ENCODE results near the gene GALNT1.

The GALNT1 gene

GRCh38 chr18:35680139-35680551 lies 98.6 kb downstream of the GALNT1 start:
- no peak for DNase-seq (ENCODE audit: low spot score)

DNA sequence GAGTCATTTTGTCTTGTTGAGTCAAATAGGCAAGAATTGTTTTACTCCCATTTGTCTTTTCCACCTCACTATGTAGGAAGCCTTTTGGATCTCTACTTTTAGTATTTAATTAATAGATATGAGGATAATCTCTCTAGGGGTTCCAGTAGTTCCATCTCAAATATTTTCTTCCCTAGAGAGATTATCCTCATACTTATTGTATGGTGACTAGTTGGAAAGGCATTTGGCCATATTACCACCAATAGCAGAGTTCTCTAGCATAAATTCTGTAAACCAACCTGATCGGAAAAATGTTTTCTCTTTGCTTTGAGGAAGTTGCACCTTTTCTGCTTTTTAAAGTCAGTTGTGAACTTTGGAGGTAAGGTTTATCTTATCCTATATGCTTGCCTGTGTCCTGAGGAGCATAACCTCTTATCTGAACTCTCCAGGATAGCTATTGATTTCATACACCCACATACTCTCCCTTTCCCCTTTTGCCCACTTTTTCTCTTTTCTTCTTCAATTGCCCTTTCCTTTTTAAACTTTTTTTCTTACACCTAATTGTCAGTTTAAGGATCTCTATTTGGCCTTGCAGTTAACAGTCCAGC lies 100.8 kb downstream of the GALNT1 start:
- DNase-seq (ENCODE audit: low spot score) = no peak

GRCh38 chr18:35683021-35683420 lies 101.5 kb downstream of the GALNT1 start:
- DNase-seq (ENCODE audit: low spot score) = no peak

- DNase-seq (ENCODE audit: low spot score) = no peak
Observed at GRCh38 chr18:35688757-35689156, 107.2 kb downstream of the GALNT1 start.

- no peak for DNase-seq (ENCODE audit: low spot score)
Observed at GRCh38 chr18:35689728-35690127, 108.2 kb downstream of the GALNT1 start.

DNA sequence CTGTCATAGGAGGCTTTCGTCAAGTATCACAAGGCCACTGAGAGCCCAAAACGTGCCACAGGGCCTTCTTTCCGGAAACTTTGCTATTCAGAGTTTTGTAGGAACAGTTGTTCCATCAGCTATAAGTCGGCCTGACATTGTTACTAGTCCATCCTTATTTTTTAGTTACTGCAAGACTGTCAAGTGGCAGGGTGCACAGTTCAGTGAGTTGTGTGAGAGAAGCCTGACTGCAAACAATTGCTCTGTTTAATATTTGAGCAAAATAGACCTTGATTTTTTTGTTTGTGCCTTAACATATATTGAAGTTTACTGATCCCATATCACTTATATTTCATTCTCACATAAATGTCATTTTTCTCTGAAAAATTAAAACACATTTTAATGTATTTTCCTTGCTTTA lies 110.1 kb downstream of the GALNT1 start:
- DNase-seq (ENCODE audit: low spot score) = no peak

- no peak for DNase-seq (ENCODE audit: low spot score)
Observed at GRCh38 chr18:35692866-35693265, 111.3 kb downstream of the GALNT1 start.

GRCh38 chr18:35693829-35694228 lies 112.3 kb downstream of the GALNT1 start:
- DNase-seq (ENCODE audit: low spot score) = no peak

GRCh38 chr18:35694808-35695207 lies 113.3 kb downstream of the GALNT1 start:
- DNase-seq (ENCODE audit: low spot score) = no peak

DNA sequence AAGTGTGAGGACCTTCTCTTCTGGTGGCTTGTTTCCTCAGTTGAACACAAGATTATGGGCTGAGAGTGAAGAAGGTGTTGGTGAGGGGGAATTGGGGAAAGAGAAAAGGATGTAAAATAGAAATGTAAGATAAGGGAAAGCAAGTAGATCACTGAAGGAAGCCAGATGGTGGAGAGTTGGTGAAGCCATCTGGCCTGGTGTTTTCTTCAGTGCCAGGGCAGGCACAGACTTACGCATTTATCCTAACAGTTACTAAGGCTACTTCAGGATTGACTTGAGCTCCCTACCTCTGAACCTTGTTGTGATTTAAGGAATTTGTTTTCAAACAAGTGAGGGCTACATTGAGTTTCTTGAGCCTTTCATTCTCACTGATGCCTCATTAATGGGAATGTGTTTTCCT lies 113.8 kb downstream of the GALNT1 start:
- DNase-seq (ENCODE audit: low spot score) = no peak

- DNase-seq (ENCODE audit: low spot score) = no peak
Observed at GRCh38 chr18:35695803-35696202, 114.3 kb downstream of the GALNT1 start.

DNA sequence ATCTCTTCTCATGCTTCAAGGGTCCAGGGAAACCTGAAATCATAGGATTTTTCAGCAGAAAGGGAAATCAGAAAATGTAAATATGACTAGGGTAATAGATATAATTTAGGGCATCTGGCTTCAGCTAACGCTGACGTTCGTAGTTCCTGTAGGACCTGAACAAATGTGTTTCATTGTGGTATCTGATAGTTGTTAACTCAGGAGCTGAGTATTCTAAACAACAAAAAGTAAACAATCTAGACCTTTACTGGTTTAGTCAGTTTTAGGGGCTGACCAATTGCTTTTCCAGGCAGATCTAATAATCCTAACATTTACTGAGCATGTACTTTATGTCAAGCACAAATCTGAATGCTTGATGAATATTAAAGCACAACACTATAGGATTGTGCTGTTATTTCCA lies 114.8 kb downstream of the GALNT1 start:
- no peak for DNase-seq (ENCODE audit: low spot score)

DNA sequence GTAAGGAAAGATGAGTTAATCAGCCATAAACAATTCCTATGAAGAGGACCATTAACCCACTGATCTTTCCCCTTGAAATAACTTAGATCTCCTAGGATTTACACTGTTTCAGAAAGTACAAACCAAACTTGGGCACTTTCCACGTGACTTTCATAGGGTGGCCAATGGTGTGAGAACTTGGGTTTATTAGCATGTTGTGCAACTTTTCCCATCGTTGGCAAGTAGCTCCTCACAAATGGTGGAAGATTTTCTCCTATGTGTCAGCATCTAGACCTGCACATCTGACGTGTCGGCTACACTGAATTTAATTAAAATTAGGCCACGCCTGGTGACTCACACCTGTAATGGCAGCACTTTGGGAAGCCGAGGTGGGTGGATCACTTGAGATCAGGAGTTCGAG lies 116.3 kb downstream of the GALNT1 start:
- no peak for DNase-seq (ENCODE audit: low spot score)

DNA sequence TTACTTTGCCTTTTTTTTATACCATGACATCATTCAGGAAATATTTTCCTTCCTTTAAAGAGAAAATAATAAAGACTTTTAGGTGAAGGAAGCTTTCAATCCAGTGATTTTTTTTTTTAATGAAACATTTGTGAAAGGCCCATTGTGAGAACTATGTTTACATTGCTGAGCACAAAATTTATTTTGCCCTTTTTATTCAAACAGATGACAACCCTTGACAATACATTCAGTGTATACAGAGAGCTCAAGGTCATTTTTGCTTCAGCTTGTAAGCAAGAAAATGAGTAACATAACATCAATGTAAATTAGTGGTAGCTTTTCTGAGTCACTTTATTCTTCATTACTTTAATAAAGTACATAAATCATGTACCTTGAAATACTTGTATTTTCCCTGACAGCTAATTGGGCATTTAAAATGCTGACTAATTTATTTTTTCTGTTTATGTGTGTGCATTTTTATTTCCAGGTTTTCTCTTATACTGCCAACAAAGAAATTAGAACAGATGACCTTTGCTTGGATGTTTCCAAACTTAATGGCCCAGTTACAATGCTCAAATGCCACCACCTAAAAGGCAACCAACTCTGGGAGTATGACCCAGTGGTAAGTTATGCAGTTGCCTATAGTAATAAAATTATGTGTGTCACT lies 121.6 kb downstream of the GALNT1 start:
- DNase-seq (ENCODE audit: low spot score) = no peak

DNA sequence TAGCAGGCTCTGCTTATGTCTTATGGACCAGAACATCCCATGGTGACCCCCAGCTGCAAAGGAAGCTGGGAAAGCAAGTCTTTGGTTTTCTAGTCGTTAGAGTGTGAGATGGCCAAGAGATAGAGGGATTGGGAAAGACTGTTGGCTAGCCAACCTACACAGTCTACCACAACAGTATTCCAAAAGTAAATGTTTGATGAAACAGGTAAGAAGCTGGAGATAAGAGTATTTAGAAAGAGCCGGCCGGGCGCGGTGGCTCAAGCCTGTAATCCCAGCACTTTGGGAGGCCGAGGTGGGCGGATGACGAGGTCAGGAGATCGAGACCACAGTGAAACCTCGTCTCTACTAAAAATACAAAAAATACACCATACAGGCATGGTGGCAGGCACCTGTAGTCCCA lies 124.4 kb downstream of the GALNT1 start:
- no peak for DNase-seq (ENCODE audit: low spot score)

DNA sequence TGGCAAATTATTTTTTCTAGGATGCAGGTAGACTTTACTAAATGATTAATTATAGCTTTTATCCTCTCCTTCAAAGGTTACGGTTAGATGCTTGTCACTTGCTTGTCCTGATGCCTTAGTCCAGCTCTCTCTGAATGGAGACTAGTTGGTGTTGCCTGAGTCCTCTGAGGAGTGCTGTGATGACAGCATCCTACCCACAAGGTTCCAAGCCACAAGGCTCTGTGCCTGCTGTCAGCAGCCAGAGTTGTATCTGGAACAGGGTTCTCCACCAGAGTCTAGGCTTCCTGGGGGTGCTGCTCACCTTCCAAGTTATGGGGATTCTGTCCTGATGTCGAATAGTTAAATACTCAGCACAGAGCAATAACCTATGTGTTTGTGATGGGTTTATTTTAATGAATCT lies 125.7 kb downstream of the GALNT1 start:
- DNase-seq (ENCODE audit: low spot score) = no peak

DNA sequence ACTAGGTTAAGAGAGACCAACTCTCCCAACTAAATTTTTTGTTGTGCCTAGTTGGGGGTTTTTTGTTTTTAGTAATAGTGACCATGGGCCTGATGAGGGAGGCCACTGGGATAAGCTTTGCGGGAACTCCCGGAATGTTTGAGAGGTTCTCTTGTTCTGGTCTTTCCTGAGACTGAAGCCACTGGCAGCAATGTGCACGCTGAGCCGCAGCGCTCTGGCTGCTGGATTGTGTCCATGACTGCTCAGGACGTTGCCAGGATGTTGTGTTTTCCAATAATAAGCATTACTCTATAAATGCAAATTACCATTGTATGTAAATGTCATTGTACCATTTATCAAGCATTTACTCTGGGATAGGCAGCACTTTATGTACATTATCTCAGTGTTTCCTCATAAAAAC lies 126.1 kb downstream of the GALNT1 start:
- DNase-seq (ENCODE audit: low spot score) = no peak

GRCh38 chr18:35710581-35710980 lies 129.0 kb downstream of the GALNT1 start:
- DNase-seq (ENCODE audit: low spot score) = no peak

DNA sequence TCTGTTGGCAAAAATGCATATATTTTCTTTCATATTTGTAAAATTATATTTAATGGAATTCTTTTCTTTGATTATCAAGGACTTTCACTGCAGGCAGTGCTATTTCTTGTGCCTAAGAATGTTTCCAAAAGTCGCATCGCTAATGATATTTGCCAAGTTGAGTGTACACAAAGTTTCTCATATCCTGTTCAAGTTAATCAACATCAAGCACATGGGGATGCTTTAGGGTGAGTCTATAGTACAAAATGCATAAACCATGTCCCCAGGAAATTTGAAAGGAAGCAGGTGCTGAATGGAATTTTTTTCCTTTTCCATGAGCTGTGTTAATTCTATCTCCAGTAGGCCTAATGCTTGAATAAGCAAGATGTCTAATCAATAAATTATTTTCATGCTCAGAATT lies 129.7 kb downstream of the GALNT1 start:
- DNase-seq (ENCODE audit: low spot score) = no peak

- no peak for DNase-seq (ENCODE audit: low spot score)
Observed at GRCh38 chr18:35713545-35713944, 132.0 kb downstream of the GALNT1 start.

- no peak for DNase-seq (ENCODE audit: low spot score)
Observed at GRCh38 chr18:35714539-35714938, 133.0 kb downstream of the GALNT1 start.

GRCh38 chr18:35715139-35715538 lies 133.6 kb downstream of the GALNT1 start:
- no peak for DNase-seq (ENCODE audit: low spot score)

- no peak for DNase-seq (ENCODE audit: low spot score)
Observed at GRCh38 chr18:35716169-35716831, 134.8 kb downstream of the GALNT1 start.

DNA sequence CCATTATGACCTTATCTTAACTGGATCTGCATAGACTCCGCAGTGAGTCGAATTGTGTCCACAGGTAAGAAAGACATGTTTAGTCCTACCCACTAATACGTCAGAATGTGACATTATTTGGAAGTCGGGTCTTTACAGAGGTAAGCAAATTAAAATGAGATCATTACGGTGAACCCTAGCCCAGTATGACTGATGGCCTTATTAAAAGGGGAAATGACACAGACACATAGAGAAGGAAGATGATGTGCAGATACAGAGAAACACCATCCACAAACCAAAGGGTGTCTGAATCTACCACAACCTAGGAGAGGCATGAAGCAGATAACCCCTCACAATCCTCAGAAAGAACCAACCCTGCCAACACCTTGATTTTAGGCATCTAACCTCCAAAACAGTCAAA lies 135.6 kb downstream of the GALNT1 start:
- DNase-seq (ENCODE audit: low spot score) = no peak
